Measurements from ENCODE around the gene ZNF618. TPM values are rescaled to one million over a fixed set of nuclear protein-coding genes. Genes with fewer than 3 reads are reported as not detected.
"Not testable (repeated sequence)": the region's sequence is repeated elsewhere in the genome, so short reads cannot be mapped to it uniquely, and the experiment has no call there.

The ZNF618 gene
- total RNA-seq, 1 experiment from 2014 or later, result 29.4 TPM

- Histone ChIP-seq H3K9me3 (ENCODE audit: low read depth, low read length, poor library complexity, severe bottlenecking) (no peaks in the 10 kb centered on the region), H3K27me3 (replicated peaks; ENCODE audit: insufficient read depth, low read depth, low read length, poor library complexity) (no peaks in the 10 kb centered on the region), H3K4me3 (ENCODE audit: low read depth, low read length, poor library complexity, severe bottlenecking) (no peak overlapping the region), H3K36me3 (ENCODE audit: insufficient read depth, low read length, poor library complexity, severe bottlenecking) (peaks cover 12% of the 10 kb centered on the region), H3K4me1 (ENCODE audit: insufficient read depth, low read length, poor library complexity, severe bottlenecking) (peaks cover 7% of the 10 kb centered on the region), H3K27ac (ENCODE audit: low read depth, low read length, poor library complexity, severe bottlenecking) (no peak overlapping the region)
- ChIA-PET POLR2A (ENCODE audit: low non-redundant PET) (no interaction called here), CTCF (no interaction called here)
- DNase-seq (ENCODE audit: low spot score), result no peak
- no TSS peak for BruUV-seq (replicated peaks)
- intact Hi-C loops (cut with micrococcal nuclease; ENCODE audit: unreplicated experiment), result no loop called here
- TF ChIP-seq EZH2 (IDR thresholded peaks at IDR 0.05; ENCODE audit: borderline replicate concordance, low read depth, low read length, poor library complexity, severe bottlenecking) (no peak), CTCF (conservative IDR thresholded peaks at IDR 0.05; ENCODE audit: low read depth, low read length) (no peak)
Observed at GRCh38 chr9:114038724-114039313, 162.7 kb downstream of the ZNF618 start.

GRCh38 chr9:114039484-114039883 lies 163.4 kb downstream of the ZNF618 start:
- H3K36me3 ChIP-seq (ENCODE audit: insufficient read depth, low read length, poor library complexity, severe bottlenecking), result peaks cover 12% of the 10 kb centered on the region
- H3K4me1 ChIP-seq (ENCODE audit: insufficient read depth, low read length, poor library complexity, severe bottlenecking), result peaks cover 7% of the 10 kb centered on the region
- no peak overlapping the region for H3K4me3 ChIP-seq (ENCODE audit: low read depth, low read length, poor library complexity, severe bottlenecking)
- H3K27ac ChIP-seq (ENCODE audit: low read depth, low read length, poor library complexity, severe bottlenecking), result no peak overlapping the region
- ChIA-PET CTCF (no interaction called here), POLR2A (ENCODE audit: low non-redundant PET) (no interaction called here)
- TF ChIP-seq EZH2 (IDR thresholded peaks at IDR 0.05; ENCODE audit: borderline replicate concordance, low read depth, low read length, poor library complexity, severe bottlenecking) (no peak), CTCF (conservative IDR thresholded peaks at IDR 0.05; ENCODE audit: low read depth, low read length) (no peak)
- no peaks in the 10 kb centered on the region for H3K27me3 ChIP-seq (replicated peaks; ENCODE audit: insufficient read depth, low read depth, low read length, poor library complexity)
- intact Hi-C loops (cut with micrococcal nuclease; ENCODE audit: unreplicated experiment), result no loop called here
- no peak for DNase-seq (ENCODE audit: low spot score)
- H3K9me3 ChIP-seq (ENCODE audit: low read depth, low read length, poor library complexity, severe bottlenecking), result no peaks in the 10 kb centered on the region
- no TSS peak for BruUV-seq (replicated peaks)

GRCh38 chr9:114043660-114044059 lies 167.6 kb downstream of the ZNF618 start:
- H3K27ac ChIP-seq (ENCODE audit: low read depth, low read length, poor library complexity, severe bottlenecking); H3K4me1 ChIP-seq (ENCODE audit: insufficient read depth, low read length, poor library complexity, severe bottlenecking); DNase-seq (ENCODE audit: low spot score); H3K9me3 ChIP-seq (ENCODE audit: low read depth, low read length, poor library complexity, severe bottlenecking); BruUV-seq (replicated peaks); H3K27me3 ChIP-seq (replicated peaks; ENCODE audit: insufficient read depth, low read depth, low read length, poor library complexity); H3K4me3 ChIP-seq (ENCODE audit: low read depth, low read length, poor library complexity, severe bottlenecking); intact Hi-C loops (cut with micrococcal nuclease; ENCODE audit: unreplicated experiment); POLR2A ChIA-PET (ENCODE audit: low non-redundant PET); CTCF ChIA-PET: not testable (repeated sequence)
- peaks cover 19% of the 10 kb centered on the region for H3K36me3 ChIP-seq (ENCODE audit: insufficient read depth, low read length, poor library complexity, severe bottlenecking)

- H3K36me3 ChIP-seq (ENCODE audit: insufficient read depth, low read length, poor library complexity, severe bottlenecking), result peaks cover 16% of the 10 kb centered on the region
- H3K27me3 ChIP-seq (replicated peaks; ENCODE audit: insufficient read depth, low read depth, low read length, poor library complexity), result no peaks in the 10 kb centered on the region
- no peaks in the 10 kb centered on the region for H3K9me3 ChIP-seq (ENCODE audit: low read depth, low read length, poor library complexity, severe bottlenecking)
- CTCF ChIA-PET, result no interaction called here
- intact Hi-C loops (cut with micrococcal nuclease; ENCODE audit: unreplicated experiment), result loop anchor here (2.0 kb wide), 1 partner anchor 239 kb away; no protein-coding TSS in a partner anchor
- H3K4me3 ChIP-seq (ENCODE audit: low read depth, low read length, poor library complexity, severe bottlenecking), result no peak overlapping the region
- POLR2A ChIA-PET (ENCODE audit: low non-redundant PET), result no interaction called here
- no peak for TF ChIP-seq CTCF (conservative IDR thresholded peaks at IDR 0.05; ENCODE audit: low read depth, low read length)
- TF ChIP-seq EZH2 (IDR thresholded peaks at IDR 0.05; ENCODE audit: borderline replicate concordance, low read depth, low read length, poor library complexity, severe bottlenecking), result no peak
- no TSS peak for BruUV-seq (replicated peaks)
- H3K4me1 ChIP-seq (ENCODE audit: insufficient read depth, low read length, poor library complexity, severe bottlenecking), result no peaks in the 10 kb centered on the region
- H3K27ac ChIP-seq (ENCODE audit: low read depth, low read length, poor library complexity, severe bottlenecking), result no peak overlapping the region
- DNase-seq (ENCODE audit: low spot score), result no peak
Observed at GRCh38 chr9:114046237-114046755, 170.2 kb downstream of the ZNF618 start.

Data from A673 (cell line).